Mammary epithelial cell (primary cell): ENCODE results near the gene TAX1BP3.

Source experiments
- EZH2 ChIP-seq: IDR thresholded peaks from 2 replicates; pipeline ENCODE4 v1.6.1; 2012; ENCODE audit warnings: low read length, inconsistent platforms, borderline replicate concordance
- TF ChIP-seq, protein P1 (sequence below), 2 donors: IDR thresholded peaks in 1 of 2; conservative IDR thresholded peaks in 1 of 2; 2 replicates each; pipeline ENCODE4 v1.5.1; 2011 to 2012; ENCODE audit warnings: inconsistent platforms in 2 of 2, low read length in 2 of 2, mild to moderate bottlenecking in 2 of 2, control low read depth in 1 of 2, low read depth in 1 of 2; ENCODE audit not compliant: insufficient read depth in 1 of 2; ENCODE audit errors: extremely low read depth in 1 of 2

DNA sequence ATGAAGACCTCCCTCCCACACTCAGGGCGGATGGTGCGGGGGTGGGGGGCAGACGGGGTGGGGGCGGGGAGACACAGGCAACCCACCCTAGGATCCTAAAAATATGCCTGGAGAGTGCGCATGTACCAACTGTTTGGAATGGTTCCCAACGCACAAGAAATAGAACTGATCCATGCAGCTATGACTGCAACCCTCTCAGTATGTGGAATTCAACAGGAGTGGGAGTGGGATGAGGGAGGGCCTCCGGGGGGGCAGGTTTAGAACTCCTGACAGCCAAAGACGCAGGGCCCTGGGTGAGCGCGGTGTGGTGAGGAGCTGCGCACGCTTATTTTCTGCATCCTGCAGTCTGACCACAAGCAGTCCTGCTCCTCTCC lies 28.7 kb upstream of the TAX1BP3 start:
- TF ChIP-seq, protein P1, sequence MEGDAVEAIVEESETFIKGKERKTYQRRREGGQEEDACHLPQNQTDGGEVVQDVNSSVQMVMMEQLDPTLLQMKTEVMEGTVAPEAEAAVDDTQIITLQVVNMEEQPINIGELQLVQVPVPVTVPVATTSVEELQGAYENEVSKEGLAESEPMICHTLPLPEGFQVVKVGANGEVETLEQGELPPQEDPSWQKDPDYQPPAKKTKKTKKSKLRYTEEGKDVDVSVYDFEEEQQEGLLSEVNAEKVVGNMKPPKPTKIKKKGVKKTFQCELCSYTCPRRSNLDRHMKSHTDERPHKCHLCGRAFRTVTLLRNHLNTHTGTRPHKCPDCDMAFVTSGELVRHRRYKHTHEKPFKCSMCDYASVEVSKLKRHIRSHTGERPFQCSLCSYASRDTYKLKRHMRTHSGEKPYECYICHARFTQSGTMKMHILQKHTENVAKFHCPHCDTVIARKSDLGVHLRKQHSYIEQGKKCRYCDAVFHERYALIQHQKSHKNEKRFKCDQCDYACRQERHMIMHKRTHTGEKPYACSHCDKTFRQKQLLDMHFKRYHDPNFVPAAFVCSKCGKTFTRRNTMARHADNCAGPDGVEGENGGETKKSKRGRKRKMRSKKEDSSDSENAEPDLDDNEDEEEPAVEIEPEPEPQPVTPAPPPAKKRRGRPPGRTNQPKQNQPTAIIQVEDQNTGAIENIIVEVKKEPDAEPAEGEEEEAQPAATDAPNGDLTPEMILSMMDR (conservative IDR thresholded peaks at IDR 0.05 in 1 of 2, IDR thresholded peaks at IDR 0.05 in 1 of 2; ENCODE audit: extremely low read depth in 1 of 2, insufficient read depth in 1 of 2, low read depth in 1 of 2, low read length in 2 of 2), result no peak
- TF ChIP-seq EZH2, result no peak
